Measurements from ENCODE around the gene MS4A5.
"Not testable (repeated sequence)": the region's sequence is repeated elsewhere in the genome, so short reads cannot be mapped to it uniquely, and the experiment has no call there.

The MS4A5 gene, protein sequence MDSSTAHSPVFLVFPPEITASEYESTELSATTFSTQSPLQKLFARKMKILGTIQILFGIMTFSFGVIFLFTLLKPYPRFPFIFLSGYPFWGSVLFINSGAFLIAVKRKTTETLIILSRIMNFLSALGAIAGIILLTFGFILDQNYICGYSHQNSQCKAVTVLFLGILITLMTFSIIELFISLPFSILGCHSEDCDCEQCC

DNA sequence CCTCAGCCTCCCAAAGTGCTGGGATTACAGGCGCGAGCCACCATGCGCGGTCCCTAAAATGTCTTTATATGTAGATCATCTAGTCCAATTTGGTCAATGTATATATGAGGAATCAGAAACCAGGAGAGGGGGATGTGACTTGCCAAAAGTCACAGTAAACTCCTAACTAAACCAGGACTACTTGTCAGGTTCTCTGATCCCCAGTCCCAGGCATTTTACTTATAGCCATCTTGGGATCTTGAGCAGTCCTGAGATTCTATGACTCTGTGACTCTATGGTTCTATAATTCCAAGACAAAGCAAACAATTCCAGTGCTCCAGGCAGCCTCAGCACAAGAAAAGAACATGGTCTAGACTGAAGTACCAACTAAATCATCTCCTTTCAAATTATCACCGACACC, at the start of gene MS4A5:
Gene MS4A5, plus strand, starts transcription at position 301 of the 400 bp plus-strand sequence. CDS start 103 bp downstream, outside the sequence.
- no peak for DNase-seq (ENCODE audit: low spot score)

DNA sequence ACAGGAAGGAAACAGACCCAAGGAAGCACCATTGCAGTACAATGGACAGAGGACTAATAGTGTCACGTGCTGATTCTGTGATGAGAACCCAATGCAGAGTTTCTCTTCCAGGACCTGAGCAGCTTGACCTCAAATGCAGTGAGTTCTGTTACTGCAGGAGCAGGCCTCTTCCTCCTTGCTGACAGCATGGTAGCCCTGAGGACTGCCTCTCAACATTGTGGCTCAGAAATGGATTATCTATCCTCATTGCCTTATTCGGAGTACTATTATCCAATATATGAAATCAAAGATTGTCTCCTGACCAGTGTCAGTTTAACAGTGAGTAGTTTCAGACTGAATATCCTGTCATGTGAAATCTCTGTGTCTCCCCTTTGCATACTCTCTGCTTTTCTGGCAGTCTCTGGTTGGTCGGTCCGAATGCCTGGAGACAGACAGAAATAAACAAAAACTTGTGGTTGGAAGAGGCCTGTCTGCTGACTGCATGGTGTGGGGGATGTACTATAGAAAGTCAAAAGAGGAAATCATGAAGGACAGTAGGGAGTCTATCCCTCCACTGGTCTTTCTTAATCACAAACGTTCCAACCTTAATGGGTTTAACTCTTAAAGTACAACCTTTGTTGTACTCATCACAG, 40.0 kb upstream of the MS4A5 start:
- no peak for DNase-seq (ENCODE audit: low spot score)

DNA sequence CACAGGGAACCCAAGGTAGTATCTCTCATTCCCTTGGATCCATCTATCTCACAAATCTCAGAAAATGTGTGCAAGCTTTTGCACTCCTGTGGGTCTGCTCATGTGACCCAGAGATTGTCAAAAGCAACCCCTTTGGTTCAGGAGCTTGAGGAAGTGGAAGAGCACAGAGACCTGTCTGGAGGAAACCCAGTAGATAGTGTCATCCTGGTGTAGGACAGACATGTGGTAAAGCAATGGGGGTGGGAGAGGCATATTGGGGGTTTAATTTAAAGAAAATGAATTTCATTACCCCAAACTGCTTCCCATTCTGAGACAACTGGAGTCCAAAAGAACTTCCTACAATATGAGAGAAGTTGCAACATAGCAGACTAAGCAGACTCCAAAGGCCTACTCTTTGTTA, 39.0 kb upstream of the MS4A5 start:
- no peak for DNase-seq (ENCODE audit: low spot score)

DNA sequence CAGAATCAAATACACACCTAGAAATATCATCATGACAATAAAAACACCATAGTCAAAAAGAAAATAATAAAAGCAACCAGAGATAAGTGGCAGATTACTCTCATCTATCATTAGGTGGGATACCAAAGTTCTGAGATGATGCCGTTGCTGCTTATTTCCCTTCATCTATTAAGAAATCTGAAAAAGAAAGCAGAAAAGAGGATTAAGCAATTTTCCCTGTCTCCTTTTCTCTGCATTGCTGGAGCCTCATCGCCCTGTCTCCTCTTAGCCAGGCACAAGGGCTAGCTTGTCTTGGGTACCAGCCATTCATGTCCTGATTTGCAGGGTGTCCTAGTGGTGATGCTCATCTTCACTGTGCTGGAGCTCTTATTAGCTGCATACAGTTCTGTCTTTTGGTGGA, 37.0 kb upstream of the MS4A5 start:
- DNase-seq (ENCODE audit: low spot score), result no peak

DNA sequence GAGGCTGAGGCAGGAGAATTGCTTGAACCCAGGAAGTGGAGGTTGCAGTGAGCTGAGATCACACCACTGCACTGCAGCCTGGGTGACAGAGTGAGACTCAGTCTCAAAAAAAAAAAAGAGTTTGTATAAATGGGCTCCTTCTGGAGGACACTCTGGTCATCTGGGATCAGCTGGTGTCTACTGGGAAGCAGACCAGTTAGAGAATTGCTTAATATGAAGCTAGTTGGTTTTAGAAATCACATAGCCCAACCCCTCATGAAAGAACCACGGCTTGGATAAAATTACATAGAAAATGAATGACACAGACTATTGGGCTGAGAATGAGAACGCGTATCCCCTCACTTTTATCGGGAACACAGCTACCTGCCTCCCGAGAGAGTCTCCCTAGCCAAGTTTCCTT, 36.4 kb upstream of the MS4A5 start:
- DNase-seq (ENCODE audit: low spot score), result no peak

DNA sequence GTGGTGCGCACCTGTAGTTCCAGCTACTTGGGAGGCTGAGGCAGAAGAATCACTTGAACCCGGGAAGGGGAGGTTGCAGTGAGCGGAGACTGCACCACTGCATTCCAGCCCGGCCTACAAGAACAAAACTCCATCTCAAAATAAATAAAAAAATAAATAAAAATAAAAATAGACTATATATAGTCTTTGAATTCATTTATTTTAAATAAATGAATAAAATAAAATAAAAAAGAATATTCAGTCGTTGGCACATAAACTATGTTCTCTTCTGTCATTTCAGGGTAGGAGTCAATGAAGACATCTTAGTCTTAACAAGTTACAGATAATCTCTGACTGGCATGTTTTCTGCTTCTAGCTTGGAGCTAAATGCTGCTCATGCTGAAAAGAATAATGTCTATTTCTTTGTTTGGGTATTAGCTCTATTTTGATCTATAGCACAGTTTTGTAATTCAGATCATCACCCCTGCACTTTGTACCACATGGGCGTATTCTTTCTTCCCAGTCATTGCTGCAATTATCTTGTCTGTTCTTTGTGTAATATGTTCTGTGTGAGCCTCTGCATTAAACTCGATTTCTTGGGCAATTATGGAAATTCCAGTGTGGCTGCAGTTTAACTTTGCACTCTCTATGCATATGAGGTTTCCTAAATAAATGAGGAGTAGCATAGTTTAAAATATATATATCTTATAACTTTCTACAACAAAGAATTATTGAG, 34.5 kb upstream of the MS4A5 start:
- DNase-seq (ENCODE audit: low spot score), result no peak

DNA sequence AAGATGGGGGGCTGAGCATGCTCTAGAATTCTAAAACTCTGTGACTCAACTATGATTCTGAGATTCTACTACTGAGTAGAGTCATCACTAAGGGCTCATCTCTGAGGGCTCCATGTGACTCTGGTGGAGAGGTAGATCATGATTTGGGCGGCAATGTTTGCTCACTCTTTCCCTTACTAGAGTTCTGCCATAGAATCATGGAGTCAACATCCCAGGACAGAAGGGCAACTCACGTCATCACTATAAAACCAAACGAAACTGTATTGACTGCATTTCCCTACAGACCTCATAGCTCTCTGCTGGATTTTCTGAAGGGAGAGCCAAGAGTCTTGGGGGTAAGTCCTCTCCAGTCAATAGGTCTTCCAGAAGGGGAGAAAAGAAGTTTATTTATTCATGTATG, 33.0 kb upstream of the MS4A5 start, which contains the start of gene MS4A14:
Gene MS4A14, plus strand, starts transcription at position 78 of the 400 bp plus-strand sequence. Its CDS starts 120 bp downstream, at position 198.
- no peak for DNase-seq (ENCODE audit: low spot score)

DNA sequence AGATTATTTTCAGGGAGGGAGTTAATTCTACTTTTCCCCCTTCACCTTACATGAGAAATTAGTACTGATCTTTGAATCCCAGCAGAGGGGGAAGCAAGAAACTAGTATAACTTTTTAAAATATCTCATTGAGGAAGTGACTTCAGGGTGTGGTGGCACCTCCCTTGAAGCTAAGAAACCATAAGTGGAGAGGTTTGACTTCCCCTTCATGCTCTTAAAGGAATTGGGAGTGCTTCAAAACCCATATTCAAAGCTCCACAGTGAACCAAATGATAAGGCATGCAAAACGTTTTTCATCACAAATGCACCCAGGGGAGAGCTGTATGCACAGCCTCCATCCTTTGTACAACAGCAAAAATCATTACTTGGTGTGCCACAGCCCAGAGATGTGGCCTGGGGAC, 32.6 kb upstream of the MS4A5 start:
- DNase-seq (ENCODE audit: low spot score), result no peak

DNA sequence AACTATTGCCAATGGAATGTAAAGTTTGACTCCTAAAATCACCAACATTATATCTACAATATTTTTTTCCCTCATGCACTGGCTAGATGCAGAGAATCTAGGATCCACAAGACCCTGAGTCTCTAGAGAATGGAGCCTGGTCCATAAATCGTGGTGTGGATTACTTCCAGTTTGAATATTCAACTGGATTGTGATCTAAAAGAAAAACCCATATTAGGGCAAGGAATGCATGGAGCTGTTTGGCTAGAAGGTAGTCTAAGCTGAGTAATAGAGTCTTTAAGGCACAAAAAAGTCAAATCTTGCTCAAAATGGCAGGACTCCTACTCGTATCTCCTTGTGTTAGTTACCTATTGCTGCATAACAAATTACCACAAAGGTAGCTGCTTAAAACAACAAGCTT, 9.4 kb upstream of the MS4A5 start:
- DNase-seq (ENCODE audit: low spot score), result no peak

DNA sequence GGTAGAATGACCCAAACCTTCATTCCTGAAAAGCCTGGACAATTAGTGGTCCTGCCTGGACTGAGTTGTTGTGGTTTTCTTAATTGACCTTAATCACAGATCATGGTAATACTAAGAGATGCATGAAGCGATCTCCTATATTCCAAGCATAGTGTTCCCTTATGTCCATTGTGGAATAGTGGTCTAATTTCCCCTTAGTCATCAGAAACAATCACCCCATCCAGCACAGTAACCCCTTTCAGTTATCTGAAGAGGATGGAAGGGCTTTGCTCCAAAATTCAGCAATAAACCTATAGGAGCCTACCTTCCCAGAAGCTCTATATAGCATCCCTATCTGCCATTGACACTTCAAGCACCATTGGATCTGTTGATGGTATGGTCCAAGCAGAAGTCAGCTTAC, 6.8 kb upstream of the MS4A5 start:
- DNase-seq (ENCODE audit: low spot score), result no peak

DNA sequence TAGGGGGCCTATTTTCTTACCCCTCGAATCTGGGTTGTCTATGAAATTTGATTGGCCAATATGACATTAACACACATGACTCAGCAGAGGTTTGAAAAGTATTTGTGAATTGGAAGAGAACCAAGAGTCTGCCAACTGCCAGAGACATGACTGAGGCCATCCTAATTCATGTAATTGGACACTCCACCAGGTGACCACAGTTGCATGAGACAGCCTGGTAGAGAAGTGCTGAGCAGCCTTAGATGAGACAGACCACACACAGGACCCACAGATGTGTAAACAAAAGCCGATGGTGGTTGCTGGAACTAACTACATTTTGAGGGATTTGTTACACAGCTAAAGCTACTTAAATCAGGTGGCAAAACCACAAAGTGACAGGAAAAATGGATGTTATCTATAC, 855 bp upstream of the MS4A5 start:
- peak; percentile 33 for DNase-seq (ENCODE audit: low spot score)

DNA sequence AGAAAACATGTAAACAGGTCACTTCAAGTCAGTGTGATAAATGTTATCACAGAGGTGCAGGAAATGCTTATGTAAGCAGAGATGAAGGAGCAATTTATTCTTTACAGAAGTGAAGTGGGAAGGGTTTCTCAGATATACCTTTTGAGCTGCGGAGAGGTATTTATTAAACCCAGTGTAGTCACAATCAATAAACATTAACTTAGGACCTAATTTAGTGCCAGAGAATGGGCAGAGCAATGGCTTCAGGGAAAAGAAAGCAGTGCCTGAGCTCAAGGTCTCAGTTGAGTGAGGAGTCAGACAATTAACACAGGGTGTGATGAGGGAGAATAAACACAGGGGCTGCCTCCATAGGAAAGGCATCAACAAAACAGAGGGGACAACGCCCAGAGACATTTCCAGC, 1.9 kb downstream of the MS4A5 start:
- DNase-seq (ENCODE audit: low spot score), result no peak

DNA sequence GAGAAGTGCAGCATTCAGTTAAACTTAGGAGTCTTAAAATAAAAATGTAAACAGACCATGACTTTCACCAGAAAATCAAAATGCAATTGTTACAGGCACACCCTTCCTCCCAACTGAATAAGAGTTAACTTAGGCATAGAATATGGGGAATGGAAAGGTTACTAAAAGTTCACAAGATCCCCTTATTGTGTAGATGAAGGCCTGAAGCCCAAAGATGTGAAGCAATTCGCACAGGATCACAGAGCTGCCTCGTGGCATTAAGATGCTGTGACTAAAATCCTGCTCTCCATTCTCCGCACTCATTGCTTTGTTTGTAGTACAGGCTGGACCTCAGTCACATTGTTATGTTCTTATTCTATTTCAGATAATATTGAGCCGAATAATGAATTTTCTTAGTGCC, 4.0 kb downstream of the MS4A5 start:
- DNase-seq (ENCODE audit: low spot score), result no peak

DNA sequence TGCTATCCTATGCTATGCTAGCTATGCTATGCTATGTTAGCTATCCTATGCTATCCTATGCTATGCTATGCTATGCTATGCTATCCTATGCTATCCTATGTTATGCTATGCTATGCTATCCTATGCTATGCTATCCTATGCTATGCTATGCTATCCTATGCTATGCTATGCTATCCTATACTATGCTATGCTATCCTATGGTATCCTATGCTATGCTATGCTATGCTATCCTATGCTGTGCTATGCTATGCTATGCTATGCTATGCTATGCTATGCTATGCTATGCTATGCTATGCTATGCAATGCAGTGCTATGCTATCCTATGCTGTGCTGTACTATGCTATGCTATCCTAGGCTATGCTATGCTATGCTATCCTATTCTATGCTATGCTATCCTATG, 17.7 kb downstream of the MS4A5 start:
- DNase-seq (ENCODE audit: low spot score), result no peak

DNA sequence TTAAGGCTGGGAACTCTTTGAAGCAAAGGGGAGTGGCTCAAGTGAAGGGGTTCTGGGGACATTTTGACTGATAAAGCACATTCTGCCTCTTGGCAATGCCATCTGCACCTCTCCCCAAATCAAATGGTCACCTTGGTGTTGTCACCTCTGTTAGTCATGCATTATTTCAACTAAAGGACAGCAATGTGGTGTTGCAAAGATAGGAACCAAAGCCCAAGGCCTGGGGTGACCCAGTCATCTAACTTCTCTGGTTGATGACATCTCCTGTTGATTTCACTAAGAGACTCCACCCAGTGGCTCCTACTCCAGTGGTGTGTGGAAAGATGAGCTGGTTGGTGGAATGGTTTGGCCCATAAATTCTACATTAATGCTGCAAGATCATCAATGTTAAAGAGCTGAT, 18.5 kb downstream of the MS4A5 start:
- no peak for DNase-seq (ENCODE audit: low spot score)

DNA sequence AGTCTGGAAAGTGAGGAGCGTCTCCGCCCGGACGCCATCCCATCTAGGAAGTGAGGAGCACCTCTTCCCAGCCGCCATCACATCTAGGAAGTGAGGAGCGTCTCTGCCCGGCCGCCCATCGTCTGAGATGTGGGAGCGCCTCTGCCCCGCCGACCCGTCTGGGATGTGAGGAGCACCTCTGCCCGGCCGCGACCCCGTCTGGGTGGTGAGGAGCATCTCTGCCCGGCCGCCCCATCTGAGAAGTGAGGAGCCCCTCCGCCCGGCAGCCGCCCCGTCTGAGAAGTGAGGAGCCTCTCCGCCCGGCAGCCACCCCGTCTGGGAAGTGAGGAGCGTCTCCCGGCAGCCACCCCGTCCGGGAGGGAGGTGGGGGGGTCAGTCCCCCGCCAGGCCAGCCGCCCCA, 21.8 kb downstream of the MS4A5 start:
- not testable (repeated sequence) for DNase-seq (ENCODE audit: low spot score)

DNA sequence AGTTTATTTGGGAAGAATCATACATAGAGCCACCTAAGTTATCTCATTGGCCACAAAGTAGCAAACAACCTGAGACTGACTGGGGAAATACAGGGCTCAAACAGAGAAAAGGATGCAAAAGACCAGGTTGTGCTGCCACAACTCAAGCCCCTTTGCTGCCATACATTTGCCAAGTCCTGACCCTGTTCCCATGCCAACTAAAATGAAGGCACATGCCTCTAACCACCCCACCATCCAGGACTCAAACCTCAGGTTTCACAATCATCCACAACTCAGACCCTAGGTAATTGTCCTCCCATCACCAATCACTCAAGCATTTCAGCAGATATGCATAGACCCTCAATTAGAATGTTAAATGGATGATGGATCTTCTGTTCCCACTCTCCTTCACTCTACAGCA, 24.8 kb downstream of the MS4A5 start:
- no peak for DNase-seq (ENCODE audit: low spot score)

DNA sequence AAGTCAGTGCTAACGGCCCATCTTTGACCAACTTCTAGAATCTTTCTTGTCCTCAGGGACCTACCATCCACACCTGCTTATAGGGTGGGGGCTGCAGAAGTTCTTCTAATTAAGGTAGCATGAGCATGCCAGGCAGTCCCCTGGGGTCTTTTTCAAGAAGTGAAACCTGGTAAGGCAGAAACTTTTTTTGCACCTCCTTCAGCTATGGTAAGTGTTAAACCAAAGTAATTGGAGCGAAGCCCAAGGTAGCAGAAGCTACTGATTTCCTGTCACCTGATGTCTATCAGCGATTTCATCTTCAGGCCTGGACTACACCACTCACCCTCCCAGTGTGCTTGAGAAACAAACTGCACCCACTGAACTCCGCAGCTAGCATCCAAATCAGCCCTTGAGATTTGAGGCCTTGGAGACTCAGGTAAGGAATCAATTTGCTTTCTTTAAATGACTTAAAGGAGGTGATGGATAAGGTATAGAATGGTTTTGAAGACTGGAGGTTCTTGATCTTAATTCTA, 26.2 kb downstream of the MS4A5 start, which contains the start of gene MS4A1:
Gene MS4A1, plus strand, starts transcription at position 317 of the 512 bp plus-strand sequence. CDS start 6,528 bp downstream, outside the sequence.
- no peak for DNase-seq (ENCODE audit: low spot score)

DNA sequence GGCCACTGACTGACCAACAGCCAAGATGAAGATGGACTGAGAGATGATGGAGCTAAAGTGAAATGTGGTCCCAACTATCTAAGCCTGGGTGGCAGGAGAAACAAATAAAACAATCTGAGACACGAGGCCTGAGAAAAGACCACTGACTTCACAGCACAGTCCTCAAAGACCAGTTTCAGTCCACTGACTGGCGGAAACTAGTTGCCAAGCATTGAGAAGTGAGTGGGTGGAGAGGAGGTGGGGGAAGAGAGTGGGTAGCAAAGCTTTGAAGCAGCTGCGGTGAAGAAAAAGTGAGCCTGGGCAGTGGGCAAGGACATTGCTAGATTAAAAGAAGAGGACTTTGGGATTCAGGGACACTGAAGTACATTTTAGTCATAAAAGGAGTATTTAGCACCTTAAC, 28.2 kb downstream of the MS4A5 start:
- DNase-seq (ENCODE audit: low spot score), result no peak

DNA sequence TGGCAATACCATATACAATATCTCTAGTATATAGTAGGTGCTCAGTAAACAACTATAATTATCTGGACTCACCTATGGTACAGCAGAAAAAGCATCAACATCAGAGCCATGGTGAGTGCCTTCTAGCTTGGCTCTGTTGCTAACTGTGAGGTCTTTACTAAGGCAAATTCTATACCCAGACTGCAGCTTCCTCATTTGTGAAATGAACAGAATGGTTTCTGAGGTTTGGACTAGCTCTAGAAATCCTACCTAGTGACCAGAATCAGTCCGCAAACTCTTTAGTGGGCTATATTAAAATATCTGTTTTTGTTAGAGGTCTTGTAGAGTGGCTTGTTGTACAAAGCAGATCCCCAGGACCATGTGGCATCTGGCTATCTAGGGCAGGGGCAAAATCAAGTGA, 30.0 kb downstream of the MS4A5 start:
- DNase-seq (ENCODE audit: low spot score), result no peak

DNA sequence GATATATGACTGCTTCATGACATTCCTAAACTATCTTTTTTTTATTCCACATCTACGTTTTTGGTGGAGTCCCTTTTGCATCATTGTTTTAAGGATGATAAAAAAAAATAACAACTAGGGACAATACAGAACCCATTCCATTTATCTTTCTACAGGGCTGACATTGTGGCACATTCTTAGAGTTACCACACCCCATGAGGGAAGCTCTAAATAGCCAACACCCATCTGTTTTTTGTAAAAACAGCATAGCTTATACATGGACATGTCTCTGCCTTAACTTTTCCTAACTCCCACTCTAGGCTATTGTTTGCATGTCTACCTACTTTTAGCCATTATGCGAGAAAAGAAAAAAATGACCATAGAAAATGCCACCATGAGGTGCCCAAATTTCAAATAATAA, 39.5 kb downstream of the MS4A5 start:
- DNase-seq (ENCODE audit: low spot score), result no peak

DNA sequence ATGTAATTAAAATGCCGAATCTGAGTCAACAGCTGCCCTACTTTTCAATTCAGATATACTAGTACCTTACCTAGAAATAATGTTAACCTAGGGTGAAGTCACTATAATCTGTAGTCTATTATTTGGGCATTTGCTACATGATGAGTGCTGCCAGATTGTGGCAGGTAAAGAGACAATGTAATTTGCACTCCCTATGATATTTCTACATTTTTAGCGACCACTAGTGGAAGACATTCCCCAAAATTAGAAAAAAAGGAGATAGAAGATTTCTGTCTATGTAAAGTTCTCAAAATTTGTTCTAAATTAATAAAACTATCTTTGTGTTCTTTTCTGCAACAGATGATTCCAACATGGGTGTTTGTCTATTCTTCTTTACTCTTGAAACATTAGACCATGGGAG, 40.4 kb downstream of the MS4A5 start:
- no peak for DNase-seq (ENCODE audit: low spot score)

DNA sequence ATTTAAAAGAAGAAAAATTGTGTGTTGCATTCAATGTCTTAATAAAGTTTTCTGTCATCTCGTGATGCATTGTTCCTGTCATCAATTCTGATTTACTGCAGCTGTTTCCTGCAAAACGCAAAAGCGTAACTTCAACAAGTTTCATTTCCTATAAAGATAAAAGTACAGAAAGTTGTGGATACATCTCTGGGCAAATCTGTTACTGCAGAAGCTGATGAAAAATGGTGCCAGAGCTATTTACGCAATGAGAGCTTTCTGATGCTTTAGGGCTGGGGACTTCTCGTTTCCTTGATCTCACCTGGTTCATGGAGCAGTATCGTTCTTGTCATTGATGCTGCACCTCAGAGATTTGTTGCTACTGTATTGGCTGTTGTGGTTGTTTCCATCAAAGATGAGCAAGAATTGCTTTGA, 47.7 kb downstream of the MS4A5 start:
- no peak for DNase-seq (ENCODE audit: low spot score)
